ENCODE results near the gene TIMM17A. TPM values are rescaled to one million over a fixed set of nuclear protein-coding genes. Genes with fewer than 3 reads are reported as not detected.

TIMM17A gene
- total and polyA plus RNA-seq, 2 of the 8 experiments (the other 6 are each of a cell fraction or from before 2014, with no cell fraction given): 30.3 to 57.1 TPM

DNA sequence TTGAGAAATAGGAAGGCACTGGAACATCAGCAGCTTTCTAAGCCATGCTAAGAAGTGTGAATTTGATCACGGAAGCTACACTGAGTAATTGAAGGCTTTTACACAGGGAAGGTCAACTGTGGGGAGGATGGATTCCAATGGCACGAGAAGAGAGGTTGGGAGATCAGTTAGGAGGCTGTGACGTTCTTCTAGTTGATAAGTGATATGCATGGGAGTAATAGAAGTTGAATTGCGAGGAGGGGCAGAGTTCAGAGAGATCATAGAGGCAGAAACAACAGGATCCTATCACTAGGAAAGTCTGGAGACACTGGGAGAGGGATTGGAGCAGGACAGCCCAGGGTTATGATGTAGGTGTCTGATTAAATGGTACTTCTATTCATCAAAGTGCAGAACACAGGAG lies 25.2 kb upstream of the TIMM17A start (continued):
- TF ChIP-seq CTCF (IDR thresholded peaks at IDR 0.05; ENCODE audit: control extremely low read depth in 1 of 3, insufficient read depth in 1 of 3, low read depth in 1 of 3, low read length in 3 of 3): no peak
- TF ChIP-seq SIN3A (conservative IDR thresholded peaks at IDR 0.05 in 1 of 2, IDR thresholded peaks at IDR 0.05 in 1 of 2; ENCODE audit: low read depth in 1 of 2, low read length in 2 of 2): no peak
- no peak for TF ChIP-seq POU5F1 (IDR thresholded peaks at IDR 0.05; ENCODE audit: low read depth, low read length)
- TF ChIP-seq RAD21 (IDR thresholded peaks at IDR 0.05 in 1 of 2, conservative IDR thresholded peaks at IDR 0.05 in 1 of 2; ENCODE audit: low read depth in 2 of 2, low read length in 2 of 2): no peak
- no peak for TF ChIP-seq ASH2L (IDR thresholded peaks at IDR 0.05; ENCODE audit: low read length)
- no peak for TF ChIP-seq MAX (IDR thresholded peaks at IDR 0.05)
- no peak for TF ChIP-seq NANOG (IDR thresholded peaks at IDR 0.05; ENCODE audit: insufficient read depth, low read depth, low read length, poor library complexity, severe bottlenecking)
